Measurements from ENCODE around the gene NPFF.

DNA sequence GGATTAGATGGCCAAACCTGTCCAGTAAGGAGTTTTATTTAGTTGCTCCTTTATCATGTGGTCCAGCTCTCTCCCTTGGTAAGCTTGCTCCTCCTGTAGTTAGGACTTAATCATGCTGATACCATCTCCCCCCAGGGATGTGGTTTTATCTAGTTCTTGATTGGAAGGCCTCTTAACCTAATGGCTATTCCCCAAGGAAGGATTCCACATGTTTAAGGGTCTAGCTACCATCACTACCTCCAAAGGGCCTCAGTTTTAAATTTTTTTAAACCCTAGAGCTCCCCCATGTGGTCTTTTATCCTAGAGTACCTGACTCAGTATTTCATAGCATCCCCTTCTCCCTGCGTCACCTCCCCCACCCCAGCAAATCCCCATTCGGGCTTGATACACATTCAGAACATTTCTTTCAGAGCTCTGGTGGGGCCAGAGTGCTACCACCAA lies 30.5 kb downstream of the NPFF start:
- TF ChIP-seq, protein P1, sequence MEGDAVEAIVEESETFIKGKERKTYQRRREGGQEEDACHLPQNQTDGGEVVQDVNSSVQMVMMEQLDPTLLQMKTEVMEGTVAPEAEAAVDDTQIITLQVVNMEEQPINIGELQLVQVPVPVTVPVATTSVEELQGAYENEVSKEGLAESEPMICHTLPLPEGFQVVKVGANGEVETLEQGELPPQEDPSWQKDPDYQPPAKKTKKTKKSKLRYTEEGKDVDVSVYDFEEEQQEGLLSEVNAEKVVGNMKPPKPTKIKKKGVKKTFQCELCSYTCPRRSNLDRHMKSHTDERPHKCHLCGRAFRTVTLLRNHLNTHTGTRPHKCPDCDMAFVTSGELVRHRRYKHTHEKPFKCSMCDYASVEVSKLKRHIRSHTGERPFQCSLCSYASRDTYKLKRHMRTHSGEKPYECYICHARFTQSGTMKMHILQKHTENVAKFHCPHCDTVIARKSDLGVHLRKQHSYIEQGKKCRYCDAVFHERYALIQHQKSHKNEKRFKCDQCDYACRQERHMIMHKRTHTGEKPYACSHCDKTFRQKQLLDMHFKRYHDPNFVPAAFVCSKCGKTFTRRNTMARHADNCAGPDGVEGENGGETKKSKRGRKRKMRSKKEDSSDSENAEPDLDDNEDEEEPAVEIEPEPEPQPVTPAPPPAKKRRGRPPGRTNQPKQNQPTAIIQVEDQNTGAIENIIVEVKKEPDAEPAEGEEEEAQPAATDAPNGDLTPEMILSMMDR (IDR thresholded peaks at IDR 0.05): no peak
- TF ChIP-seq POLR2A (IDR thresholded peaks at IDR 0.05): no peak
- no peak for TF ChIP-seq POLR2AphosphoS5 (IDR thresholded peaks at IDR 0.05)
